ENCODE data around the gene RNF213.
A peak's percentile ranks its signal among the peaks of the same experiment; 100 is the strongest.

Gene RNF213

GRCh38 chr17:80423536-80424225 is 163.0 kb downstream of the RNF213 start:
- DNase-seq: no peak

GRCh38 chr17:80424261-80424660 is 163.6 kb downstream of the RNF213 start:
- no peak for DNase-seq

DNA sequence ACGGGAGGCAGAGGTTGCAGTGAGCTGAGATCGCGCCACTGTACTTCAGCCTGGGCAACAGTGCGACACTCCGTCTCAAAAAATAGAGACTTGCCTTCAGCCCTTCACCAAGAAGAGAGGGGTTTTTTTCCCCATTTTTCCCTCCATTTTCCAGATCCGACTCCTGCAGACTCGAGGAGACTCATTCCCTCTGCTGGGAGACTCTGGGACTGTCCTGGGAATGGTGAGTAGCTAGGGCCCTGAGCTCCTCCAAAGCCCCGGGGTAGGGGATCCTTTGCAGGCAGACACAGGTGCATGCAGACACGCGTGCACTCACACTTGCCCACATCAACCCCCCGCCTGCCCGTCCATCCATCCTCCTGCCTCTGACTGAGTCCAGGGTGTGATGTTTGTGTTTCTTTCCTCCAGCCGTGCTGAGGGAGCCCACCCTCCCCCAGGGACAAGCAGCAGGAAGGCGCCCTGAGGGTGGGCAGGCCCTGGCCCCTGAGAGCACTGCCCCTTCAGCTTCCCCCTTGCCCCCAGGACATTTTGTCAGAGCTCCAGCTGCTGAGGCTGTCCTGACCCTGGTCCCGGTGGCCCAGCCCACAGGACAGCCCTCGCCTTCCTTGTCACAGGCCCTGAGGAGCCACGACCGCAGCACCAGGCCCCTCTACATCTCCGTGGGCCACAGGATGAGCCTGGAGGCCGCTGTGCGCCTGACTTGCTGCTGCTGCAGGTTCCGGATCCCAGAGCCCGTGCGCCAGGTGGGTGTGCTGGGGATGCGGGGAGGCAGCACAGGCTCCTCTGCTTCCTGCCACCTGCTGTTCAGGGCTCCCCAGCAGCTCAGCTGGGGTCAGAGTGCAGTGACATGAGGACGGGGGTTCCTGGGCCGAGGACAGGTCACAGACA is 164.5 kb downstream of the RNF213 start:
- no peak for DNase-seq

DNA sequence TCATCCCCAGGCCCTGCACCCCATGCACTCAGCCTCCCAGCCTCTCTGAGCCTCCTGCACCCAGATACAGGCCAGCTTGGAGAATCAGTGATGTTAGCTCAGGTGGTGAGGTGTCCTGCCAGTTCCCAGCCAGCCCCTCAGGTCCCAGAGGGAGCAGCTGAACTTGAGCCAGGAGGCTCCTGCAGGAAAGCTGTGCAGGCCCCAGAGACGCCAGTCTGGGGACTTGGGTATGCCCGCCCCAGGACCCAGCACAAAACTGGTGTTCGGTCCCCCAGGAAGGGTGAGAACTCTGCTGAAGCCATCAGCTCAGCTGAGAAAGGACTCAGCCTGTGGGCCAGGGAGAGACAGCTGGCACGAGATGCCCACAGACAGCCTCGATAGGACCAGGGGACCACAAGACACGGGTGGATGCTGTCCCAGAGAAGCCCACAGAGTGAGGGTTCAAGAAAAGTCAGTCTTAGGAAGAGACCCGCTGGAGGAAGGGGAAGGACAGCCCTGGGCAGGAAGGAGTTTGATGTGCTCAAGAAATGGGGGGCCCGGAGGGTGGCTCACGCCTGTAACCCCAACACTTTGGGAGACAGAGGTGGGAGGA is 165.3 kb downstream of the RNF213 start:
- DNase-seq: no peak

- DNase-seq: peak; percentile 84
Measured at GRCh38 chr17:80426671-80427326, 166.1 kb downstream of the RNF213 start.

- no peak for DNase-seq
Measured at GRCh38 chr17:80427366-80428282, 167.0 kb downstream of the RNF213 start.

- no peak for DNase-seq
Measured at GRCh38 chr17:80428363-80428762, 167.7 kb downstream of the RNF213 start.

DNA sequence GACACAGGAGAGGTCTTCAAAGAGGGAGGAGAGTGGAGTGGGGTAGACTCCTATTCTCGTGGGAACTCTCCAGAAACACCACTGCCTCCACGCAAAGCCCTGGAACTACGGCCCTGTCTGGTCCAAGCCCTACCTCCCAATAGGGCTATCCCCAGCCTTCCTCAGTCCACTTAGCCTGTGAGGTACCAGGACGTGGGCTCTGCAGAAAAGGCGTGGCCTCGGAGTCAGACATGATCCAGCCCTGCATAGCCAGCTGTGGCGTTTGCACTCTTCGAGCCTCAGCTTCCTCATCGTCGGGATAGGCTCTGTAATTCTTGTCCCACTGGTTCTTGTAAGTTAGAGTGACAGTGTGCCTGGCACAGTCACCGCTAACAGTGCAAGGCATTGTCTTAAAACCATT is 168.1 kb downstream of the RNF213 start:
- no peak for DNase-seq

DNA sequence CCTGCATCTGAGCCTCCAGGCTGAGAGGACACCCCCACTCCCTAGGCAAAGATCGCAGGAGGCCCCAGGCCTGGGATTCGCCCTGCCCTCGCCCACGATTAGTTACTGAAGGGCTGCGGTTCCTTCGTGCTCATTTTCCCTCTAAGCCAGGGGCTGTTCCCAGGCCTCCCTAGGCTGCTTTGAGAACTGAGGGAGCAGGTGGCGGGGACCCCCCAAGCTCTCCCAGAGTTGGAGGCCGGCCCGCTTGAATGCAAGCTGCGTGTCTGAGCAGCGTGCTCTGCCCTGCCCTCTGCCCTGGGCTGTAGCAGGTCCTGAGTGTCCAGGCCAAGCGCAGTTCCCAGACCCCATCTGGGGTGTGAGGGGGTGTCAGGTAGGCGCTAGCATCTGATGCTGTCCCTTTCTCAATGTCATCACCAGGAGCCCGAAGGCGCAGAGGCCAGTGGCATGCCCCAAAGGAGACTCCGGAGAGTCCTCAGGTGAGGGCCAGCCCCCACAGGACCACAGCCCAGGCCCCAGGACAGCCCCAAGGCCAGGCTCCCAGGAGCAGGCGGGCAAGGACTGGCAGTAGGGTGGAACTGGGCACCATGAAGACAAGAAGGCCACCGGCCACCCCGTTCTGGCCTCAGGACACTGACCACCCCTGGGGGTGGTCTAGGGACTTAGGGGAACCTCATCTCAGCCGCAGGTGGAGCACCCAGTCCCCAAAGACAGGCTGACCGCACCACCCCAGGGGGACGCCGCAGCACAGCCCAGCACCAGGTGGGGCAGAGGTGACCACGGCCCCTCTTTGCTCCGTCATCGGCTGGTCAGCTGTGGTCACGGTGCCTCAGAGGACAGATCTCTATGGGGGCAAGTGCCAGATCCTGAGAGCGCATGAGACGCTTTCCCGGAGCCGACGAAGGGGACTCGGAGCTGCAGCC is 169.0 kb downstream of the RNF213 start:
- DNase-seq: no peak

GRCh38 chr17:80430446-80431245 is 170.0 kb downstream of the RNF213 start:
- DNase-seq: no peak

GRCh38 chr17:80431246-80432195 is 170.9 kb downstream of the RNF213 start:
- DNase-seq: no peak

DNA sequence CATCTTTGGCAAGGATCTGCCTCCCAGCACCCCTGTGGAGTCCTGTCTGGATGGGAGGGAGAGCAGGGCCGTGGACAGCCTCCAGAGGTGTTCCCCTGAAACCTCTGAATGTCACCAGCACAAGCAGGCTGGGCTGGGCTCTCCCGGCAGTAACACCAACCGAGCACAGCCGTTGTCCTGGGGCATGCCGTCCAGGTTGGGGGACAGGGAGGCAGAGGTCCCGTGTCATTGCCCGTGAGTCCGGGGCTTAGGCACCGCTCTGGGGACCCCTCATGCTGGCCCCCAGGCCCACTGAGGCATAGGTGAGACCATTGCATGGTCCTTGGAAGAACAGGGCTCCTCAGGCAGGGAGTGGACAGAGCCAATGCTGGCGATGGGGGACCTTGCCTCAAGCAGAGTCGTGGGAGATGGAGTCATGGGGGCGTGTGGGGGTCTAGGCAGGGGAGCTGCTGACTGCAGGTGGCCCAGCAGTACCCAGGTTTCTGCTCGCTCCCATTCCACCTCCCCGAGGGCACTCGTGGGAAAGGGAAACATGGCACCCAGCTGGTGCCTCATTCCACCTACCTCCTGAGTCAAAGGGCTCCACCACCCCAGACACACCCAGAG is 171.8 kb downstream of the RNF213 start:
- no peak for DNase-seq

GRCh38 chr17:80432961-80433550 is 172.4 kb downstream of the RNF213 start:
- no peak for DNase-seq

- no peak for DNase-seq
Measured at GRCh38 chr17:80433916-80434666, 173.4 kb downstream of the RNF213 start.

DNA sequence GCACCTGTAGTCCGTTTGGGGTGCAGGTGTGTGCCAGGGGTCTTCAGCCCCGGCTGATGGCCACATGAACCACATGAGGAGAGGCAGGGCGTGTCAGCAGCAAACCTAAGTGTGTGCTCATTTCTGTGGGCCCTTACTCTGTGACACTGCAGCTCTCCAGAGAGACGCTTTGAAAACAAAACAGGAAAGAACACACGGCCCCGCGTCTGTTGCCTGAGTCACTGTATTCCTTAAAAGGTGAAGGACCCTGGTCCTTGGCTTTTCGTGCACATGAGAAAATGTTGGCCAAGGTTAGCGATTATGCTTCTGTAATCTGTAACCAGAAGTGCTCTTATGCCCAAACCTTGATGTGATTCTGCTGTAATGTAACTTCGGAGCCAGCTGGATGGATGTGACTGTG is 176.9 kb downstream of the RNF213 start:
- DNase-seq: no peak

DNA sequence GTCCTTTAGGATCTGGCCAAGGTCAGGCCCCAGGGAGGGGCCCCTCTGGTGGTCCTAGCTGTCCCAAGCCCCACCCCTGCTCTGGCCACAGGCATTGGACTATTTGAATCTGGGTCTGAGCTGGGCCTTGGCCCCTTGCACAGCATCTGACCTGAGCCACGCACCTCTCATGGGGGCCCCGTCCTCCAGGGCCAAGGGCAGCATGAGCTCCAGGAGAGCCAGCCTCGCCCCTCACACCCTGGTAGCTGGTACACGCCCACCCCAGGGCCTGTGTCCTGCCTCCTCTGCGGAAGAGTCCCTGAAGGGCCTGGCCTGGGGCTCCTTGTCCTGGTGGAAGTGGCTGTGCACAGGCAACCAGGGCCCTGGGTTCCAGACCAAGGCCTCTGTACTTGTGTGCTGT is 178.2 kb downstream of the RNF213 start:
- DNase-seq: no peak

DNA sequence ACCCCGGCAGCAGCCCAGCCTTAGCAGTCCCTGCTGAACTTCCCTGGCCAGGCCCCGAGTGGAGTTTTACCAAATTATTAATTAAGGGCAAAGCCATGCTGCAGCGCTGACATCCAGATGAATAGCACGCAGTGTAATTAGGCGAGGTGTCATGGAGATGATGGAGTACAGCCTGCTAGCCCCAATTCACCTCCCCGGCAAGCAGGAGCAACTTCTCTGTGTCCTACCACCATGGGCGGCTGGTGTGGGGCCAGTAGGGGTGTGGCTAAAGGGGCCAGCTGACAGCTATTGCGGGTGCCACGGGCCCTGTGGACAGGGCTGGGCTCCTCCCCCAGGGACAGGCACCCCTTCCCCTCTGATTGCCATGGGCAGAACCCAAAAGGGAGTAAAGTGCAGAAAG is 178.8 kb downstream of the RNF213 start:
- DNase-seq: no peak
